Stimulated activated CD8-positive, alpha-beta memory T cell treated with anti-CD3 and anti-CD28 coated beads, Interleukin-7, amount 100 ng/mL, for 48 hours (primary cell): ENCODE data around the gene RUNDC1.

ENCODE experiments used
- DNase-seq, 2 donors: peaks; one replicate each; pipeline ENCODE4 v3.0.0-alpha.2; 2020; ENCODE audit warnings: low read depth in 1 of 2; ENCODE audit errors: extremely low read depth in 1 of 2

RUNDC1 gene

DNA sequence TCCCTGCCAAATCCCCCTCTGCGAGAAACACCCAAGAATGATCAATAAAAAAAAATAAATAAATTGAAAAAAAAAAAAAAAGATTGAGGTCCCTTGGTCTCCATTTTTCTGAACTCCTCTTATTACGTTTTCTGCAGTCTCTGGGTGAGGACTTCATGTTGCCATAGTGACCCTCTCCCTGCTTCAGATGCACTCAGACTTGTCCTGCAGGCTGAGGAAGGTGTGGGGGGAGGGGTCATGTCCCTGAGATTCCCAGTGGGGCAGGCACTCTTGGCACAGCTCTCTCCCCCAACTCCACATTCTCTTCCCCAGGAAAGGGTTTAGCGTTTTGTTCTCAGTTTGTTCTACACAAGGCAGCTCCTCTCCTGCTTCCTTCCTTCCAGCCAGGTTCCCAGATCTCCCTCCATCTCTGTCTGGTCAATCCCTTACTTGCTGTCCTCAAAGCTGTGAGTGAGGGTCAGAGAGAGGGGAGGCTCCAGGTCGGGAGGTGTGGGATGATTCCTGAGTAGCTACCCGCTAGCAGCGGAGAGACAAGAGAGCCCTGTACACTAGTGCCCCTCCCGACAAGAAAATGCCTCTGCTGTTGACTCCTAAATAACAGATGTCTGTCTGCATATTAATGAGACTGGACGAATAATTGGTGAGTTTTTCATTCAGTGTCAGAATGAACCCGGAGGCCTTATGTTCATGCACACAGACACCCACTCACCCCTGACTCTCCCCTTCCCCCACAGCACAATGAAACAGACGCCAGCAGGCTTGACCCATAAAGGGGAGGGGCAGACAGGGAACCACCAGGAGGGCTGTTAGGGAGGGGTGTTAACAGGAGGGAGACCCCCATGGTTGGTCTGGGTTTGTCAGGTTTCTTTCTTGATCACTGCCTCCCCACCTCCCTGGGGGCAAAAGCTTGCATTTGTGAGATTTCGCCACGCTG lies 53.9 kb downstream of the RUNDC1 start:
- DNase-seq: no peak

DNA sequence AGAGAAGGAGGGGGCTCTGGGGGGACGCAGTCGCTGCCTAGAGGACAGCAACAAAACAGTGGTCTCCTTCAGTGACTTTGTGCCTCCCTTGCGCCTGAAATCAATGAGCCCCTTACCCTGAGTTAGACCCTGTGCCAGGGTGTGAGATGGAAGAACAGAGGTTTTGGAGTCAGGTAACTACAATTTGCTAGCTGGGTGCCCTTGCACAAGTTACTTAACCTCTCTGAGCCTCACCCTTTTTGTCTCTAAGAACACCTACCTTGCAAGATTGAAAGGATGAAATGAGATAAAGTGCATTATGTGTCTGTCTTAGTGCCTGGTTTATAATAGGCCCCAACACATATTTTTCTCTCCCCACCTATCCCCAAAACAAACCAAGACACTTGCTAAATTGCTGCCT lies 54.5 kb downstream of the RUNDC1 start:
- DNase-seq: no peak

DNA sequence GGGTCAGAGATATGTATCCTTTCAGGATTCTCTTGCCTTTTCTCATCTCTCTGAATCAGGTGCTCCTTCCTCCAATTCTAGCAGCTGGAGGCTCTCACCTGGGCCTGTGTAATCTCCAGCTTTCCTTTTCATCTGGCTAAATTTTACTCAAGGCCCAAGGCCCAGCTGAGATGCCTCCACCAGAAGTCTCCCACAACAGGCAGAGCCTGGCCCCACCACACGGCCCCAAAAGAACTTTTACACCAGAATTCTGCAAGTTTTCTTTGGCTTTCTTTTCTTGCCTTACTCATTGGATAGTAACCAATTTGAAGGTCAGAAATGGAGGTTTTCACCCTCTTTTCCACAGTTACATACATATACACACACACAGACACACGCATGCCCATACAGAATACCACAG lies 59.3 kb downstream of the RUNDC1 start:
- DNase-seq: no peak

DNA sequence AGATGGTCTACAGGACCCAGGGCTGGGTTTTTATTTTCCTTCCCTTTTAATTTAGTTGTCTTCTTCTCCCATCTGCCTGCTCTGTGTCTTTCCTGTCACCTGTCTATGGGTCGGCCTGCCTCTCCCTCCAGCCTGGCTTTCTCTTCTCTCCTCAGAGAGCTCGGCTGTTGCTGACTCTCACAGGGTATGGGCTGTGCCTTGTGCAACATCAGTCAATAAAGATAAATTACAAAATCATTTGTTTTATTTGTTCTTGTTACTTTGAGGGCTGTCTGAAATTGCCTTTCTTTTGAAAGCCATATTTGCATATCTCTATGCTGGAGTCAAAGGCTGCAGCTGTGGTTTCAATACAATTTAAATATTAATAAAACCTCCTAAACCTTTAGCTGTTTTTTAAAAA lies 60.3 kb downstream of the RUNDC1 start:
- no peak for DNase-seq

GRCh38 chr17:43042025-43042628 lies 61.8 kb downstream of the RUNDC1 start:
- no peak for DNase-seq
